Stomach (tissue), 9 donors: ENCODE measurements around the gene IPO4. TPM values are rescaled to one million over a fixed set of nuclear protein-coding genes. Genes with fewer than 3 reads are reported as not detected.
A peak's percentile ranks its signal among the peaks of the same experiment; 100 is the strongest.

Source experiments
- DNase-seq, 2 donors: peaks; one replicate each; pipeline versions ENCODE4 v3.0.0 to v3.0.0-alpha.2; 2013 to 2019
- H3K27ac ChIP-seq, 5 donors: fragments of 200-600 bp in 4 of 5; sonication (generic) in 4 of 5; one replicate each; pipeline ENCODE4 v1.5.1; 2013 to 2019; ENCODE audit warnings: mild to moderate bottlenecking in 1 of 5, moderate library complexity in 1 of 5
- H3K27me3 ChIP-seq, 3 donors: fragments of 200-600 bp; sonication (generic); one replicate each; pipeline ENCODE4 v1.5.1; 2017 to 2019; ENCODE audit warnings: mixed run types in 1 of 3
- H3K36me3 ChIP-seq, 4 donors: fragments of 200-600 bp; sonication (generic); 1 replicate in 3 of 4; 2 replicates in 1 of 4; pipeline ENCODE4 v1.5.1; 2016 to 2019
- H3K4me1 ChIP-seq, 4 donors: fragments of 200-600 bp; sonication (generic); one replicate each; pipeline ENCODE4 v1.5.1; 2016 to 2019
- H3K4me3 ChIP-seq, 4 donors: fragments of 200-600 bp; sonication (generic) in 3 of 4; one replicate each; pipeline ENCODE4 v1.5.1; 2016 to 2019; ENCODE audit warnings: mild to moderate bottlenecking in 1 of 4
- H3K9me3 ChIP-seq, 4 donors: fragments of 200-600 bp; sonication (generic); one replicate each; pipeline ENCODE4 v1.5.1; 2016 to 2019
- EP300 ChIP-seq: sonication (generic); formaldehyde crosslinking; IDR thresholded peaks from one replicate; pipeline ENCODE4 v1.6.1; 2017; ENCODE audit warnings: antibody characterized with exemption
- POLR2A ChIP-seq, 4 donors: fragments of 450-650 bp; IDR thresholded peaks; one replicate each; pipeline ENCODE4 v1.6.1; 2016; ENCODE audit warnings: antibody characterized with exemption in 4 of 4, control low read depth in 2 of 4, mild to moderate bottlenecking in 1 of 4, moderate library complexity in 1 of 4
- POLR2AphosphoS5 ChIP-seq, 3 donors: sonication (generic); formaldehyde crosslinking; IDR thresholded peaks; one replicate each; pipeline ENCODE4 v1.6.1; 2016; ENCODE audit warnings: antibody characterized with exemption in 3 of 3
- WGBS, 5 donors: extraction: QIAGEN DNeasy Blood & Tissue Kit in 3 of 5; methylation state at CpG; one replicate each; pipeline versions ENCODE4 v1.1.5 to v1.1.7; 2013 to 2018; 5-methylcytosine and 5-hydroxymethylcytosine counted together
- intact Hi-C: fragments of 100-400 bp; cut with DNase I; formaldehyde crosslinking; loops from one replicate; pipeline ENCODE4 v1.15.1; 2023; ENCODE audit warnings: low total_unique reads
- polyA plus RNA-seq, 3 donors: library from polyadenylated mRNA; stranded (reverse); fragments of 200-250 nt; gene quantifications; one replicate each; pipeline ENCODE4 v1.2.3, GENCODE V29; 2013
- total RNA-seq, 5 donors: library from RNA; depleted of rRNA; stranded (reverse); fragments of >200 nt; gene quantifications; one replicate each; pipeline versions ENCODE4 v1.1.0 to v1.2.3, GENCODE V29; 2014 to 2016
- TF ChIP-seq, protein P1 (sequence below), 7 experiments: fragments of 450-650 bp in 4 of 7; fragments of 200-600 bp in 3 of 7; sonication (generic) in 3 of 7; IDR thresholded peaks; one replicate each; pipeline ENCODE4 v1.5.1; 2016 to 2019; ENCODE audit warnings: antibody characterized with exemption in 7 of 7, control low read depth in 2 of 7, mild to moderate bottlenecking in 1 of 7
- donor health status: healthy with polysubstance abuse.
- donor health status: Bipolar disorder and iron deficiency.
- donor health status: healthy.

IPO4 gene
- total and polyA plus RNA-seq, 8 donors: 9.3 to 227 (median 14.9) TPM

DNA sequence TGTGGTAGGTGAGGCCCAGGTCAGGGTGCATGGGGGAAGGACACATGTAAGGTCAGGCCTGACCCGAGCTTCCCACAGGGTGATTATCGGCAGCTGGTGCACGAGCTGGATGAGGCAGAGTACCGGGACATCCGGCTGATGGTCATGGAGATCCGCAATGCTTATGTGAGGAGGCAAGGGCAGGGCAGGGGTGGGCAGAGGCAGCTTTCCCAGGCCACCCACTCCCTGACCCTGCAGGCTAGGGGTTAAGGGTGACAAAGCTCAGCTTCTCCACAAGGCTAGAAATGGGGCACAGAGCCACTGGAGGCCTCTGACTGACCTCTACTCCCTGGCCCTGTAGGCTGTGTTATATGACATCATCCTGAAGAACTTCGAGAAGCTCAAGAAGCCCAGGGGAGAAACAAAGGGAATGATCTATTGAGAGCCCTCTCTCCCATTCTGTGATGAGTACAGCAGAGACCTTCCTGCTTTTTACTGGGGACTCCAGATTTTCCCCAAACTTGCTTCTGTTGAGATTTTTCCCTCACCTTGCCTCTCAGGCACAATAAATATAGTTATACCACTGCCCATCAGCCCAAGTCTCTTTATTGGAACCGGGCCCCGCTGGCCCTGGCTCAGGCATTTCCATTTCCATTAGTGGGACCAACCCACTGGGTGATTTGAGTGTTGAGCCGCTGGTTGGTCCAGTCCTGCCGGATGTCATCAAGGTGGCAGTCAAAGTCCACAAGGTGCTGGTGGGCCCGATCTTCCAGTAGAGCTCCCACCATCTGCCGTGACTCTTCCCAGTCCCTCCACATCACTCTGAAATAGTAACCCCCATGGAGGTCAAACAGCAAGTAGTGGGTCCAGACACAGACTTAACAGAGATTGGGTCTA lies 50.0 kb downstream of the IPO4 start:
- intact Hi-C loops: no loop called here
- TF ChIP-seq POLR2AphosphoS5 (IDR thresholded peaks at IDR 0.05) (no peak), EP300 (no peak), POLR2A (IDR thresholded peaks at IDR 0.05) (no peak)
- TF ChIP-seq, protein P1, sequence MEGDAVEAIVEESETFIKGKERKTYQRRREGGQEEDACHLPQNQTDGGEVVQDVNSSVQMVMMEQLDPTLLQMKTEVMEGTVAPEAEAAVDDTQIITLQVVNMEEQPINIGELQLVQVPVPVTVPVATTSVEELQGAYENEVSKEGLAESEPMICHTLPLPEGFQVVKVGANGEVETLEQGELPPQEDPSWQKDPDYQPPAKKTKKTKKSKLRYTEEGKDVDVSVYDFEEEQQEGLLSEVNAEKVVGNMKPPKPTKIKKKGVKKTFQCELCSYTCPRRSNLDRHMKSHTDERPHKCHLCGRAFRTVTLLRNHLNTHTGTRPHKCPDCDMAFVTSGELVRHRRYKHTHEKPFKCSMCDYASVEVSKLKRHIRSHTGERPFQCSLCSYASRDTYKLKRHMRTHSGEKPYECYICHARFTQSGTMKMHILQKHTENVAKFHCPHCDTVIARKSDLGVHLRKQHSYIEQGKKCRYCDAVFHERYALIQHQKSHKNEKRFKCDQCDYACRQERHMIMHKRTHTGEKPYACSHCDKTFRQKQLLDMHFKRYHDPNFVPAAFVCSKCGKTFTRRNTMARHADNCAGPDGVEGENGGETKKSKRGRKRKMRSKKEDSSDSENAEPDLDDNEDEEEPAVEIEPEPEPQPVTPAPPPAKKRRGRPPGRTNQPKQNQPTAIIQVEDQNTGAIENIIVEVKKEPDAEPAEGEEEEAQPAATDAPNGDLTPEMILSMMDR (IDR thresholded peaks at IDR 0.05): no peak
- peaks cover 18 to 72% (median 64%) of the 10 kb centered on the region in 4 donors for H3K4me1 ChIP-seq
- no peak for DNase-seq
- 68 to 82% (median 74%) methylated on average over 11 to 13 of the region's 13 CpGs for WGBS, 5 donors
- H3K4me3 ChIP-seq: peak overlapping the region in 1 of 4 donors; percentile 94
- H3K27ac ChIP-seq: peak overlapping the region in 3 of 5 donors; percentile 14 to 92 (median 30)
- no peaks in the 10 kb centered on the region for H3K9me3 ChIP-seq
- H3K27me3 ChIP-seq: no peaks in the 10 kb centered on the region
- peaks cover 24 to 35% (median 31%) of the 10 kb centered on the region in 4 donors for H3K36me3 ChIP-seq

DNA sequence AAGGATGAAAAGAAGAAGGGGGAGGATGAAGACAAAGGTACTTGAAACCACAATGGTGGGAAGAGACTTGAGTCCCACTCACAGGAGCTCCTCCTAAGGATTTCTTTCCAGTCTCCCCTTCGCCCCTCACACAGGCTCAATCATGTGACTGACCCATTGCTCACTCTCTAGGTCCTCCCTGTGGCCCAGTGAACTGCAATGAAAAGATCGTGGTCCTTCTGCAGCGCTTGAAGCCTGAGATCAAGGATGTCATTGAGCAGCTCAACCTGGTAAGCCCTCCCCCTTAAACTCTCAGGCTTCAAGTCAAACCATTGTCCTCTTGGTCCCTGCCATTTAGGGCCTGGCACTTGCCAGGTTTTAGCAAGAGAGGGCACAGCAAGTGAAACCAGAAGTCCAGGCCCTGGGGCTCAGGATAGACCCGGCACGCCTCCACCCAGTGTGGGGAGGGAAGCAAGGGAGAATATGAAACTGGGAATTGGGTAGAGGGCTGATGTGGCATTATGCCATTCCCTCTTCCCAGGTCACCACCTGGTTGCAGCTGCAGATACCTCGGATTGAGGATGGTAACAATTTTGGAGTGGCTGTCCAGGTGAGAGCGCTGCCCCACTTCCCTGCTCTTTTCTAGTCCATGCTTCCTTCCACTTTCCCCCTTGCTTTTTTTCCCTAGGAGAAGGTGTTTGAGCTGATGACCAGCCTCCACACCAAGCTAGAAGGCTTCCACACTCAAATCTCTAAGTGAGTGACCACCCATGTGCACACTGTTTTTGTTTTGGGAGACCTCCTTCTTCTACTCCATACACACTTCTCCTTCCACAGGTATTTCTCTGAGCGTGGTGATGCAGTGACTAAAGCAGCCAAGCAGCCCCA lies 50.9 kb downstream of the IPO4 start:
- DNase-seq: no peak
- intact Hi-C loops: no loop called here
- Histone ChIP-seq H3K9me3 (no peaks in the 10 kb centered on the region), H3K4me3 (peak overlapping the region in 2 of 4 donors; percentile 94 to 99), H3K27ac (peak overlapping the region in 3 of 5 donors; percentile 95 to 98 (median 97)), H3K27me3 (no peaks in the 10 kb centered on the region), H3K36me3 (peaks cover 23 to 27% (median 24%) of the 10 kb centered on the region in 4 donors), H3K4me1 (peaks cover 18 to 68% (median 65%) of the 10 kb centered on the region in 4 donors)
- WGBS, 5 donors: 82 to 92% (median 84%) methylated on average over 8 of the region's 8 CpGs
- TF ChIP-seq POLR2AphosphoS5 (IDR thresholded peaks at IDR 0.05): no peak
- no peak for TF ChIP-seq EP300
- TF ChIP-seq, protein P1 (IDR thresholded peaks at IDR 0.05): no peak
- TF ChIP-seq POLR2A (IDR thresholded peaks at IDR 0.05): no peak

DNA sequence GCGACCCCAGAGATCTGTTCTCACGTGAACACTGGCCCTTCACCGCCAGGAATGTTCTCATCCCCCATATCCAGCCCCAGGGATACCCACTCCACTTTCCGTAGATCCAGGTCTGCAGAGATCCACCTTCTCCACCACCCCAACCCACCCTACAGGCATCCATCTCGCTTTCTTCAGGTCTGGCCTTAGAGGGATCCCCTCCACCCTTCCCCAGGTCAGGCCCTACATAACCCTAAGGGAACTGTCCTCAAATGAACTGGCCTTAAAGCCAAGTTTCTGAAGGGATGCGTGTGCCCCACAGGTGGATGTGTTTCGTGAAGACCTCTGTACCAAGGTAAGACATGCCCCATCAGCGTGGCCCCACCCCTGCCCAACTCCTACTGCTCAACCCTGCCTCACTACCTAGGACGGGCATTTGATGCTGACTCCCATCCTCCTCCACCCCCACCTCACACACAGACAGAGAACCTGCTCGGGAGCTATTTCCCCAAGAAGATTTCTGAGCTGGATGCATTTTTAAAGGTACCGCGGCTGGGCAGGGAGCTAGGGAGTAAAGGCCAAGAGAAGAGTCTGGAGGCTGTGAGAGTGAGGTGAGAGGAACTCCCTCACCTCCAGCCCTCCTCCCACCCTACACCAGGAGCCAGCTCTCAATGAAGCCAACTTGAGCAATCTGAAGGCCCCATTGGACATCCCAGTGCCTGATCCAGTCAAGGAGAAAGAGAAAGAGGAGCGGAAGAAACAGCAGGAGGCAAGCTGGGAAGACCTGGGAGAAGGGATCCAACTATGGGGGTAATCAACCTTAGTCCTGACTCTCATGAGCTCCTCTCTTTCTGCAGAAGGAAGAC lies 51.7 kb downstream of the IPO4 start:
- intact Hi-C loops: no loop called here
- TF ChIP-seq POLR2AphosphoS5 (IDR thresholded peaks at IDR 0.05) (no peak), POLR2A (IDR thresholded peaks at IDR 0.05) (no peak), EP300 (no peak)
- TF ChIP-seq, protein P1 (IDR thresholded peaks at IDR 0.05): no peak
- H3K36me3 ChIP-seq: peaks cover 23 to 26% (median 24%) of the 10 kb centered on the region in 4 donors
- no peak for DNase-seq
- 19 to 33% (median 24%) methylated on average over 13 of the region's 13 CpGs for WGBS, 5 donors
- H3K4me1 ChIP-seq: peaks cover 13 to 68% (median 65%) of the 10 kb centered on the region in 4 donors
- H3K27ac ChIP-seq: peak overlapping the region; percentile 91 to 98 (median 96)
- no peaks in the 10 kb centered on the region for H3K9me3 ChIP-seq
- H3K27me3 ChIP-seq: no peaks in the 10 kb centered on the region
- peak overlapping the region; percentile 94 to 99 (median 96) for H3K4me3 ChIP-seq
